ENCODE measurements around the gene PKP3.

PKP3 gene

DNA sequence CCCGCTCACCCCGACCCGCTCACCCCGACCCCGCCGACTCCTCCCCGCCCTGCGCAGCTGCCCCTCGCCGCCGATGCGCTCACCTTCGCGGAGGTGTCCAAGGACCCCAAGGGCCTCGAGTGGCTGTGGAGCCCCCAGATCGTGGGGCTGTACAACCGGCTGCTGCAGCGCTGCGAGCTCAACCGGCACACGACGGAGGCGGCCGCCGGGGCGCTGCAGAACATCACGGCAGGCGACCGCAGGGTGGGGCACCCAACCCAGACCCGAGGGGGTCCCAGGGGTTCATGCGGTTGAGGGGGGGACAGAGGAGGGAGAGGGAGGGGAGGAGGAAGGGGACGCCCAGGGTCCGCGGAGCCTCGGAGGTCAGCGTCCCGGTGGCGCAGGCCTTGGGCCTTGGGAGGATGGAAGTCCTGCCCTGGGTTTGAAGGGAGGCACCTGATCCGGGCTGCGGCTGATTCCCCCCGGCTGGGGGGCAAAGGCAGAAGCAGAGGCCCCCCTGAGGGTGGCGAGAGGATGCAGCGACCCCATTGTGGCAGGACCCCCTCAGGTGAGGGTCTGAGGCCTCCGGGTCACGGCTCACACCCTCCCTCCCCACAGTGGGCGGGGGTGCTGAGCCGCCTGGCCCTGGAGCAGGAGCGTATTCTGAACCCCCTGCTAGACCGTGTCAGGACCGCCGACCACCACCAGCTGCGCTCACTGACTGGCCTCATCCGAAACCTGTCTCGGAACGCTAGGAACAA, 9.2 kb downstream of the PKP3 start:
- no peak for FAIRE-seq
- no peak for DNase-seq (ENCODE audit: insufficient read length, low spot score)
- TF ChIP-seq TAF1 (IDR thresholded peaks at IDR 0.05; ENCODE audit: low read depth, low read length) (no peak), SPI1 (IDR thresholded peaks at IDR 0.05; ENCODE audit: low read depth, low read length) (no peak), POU2F2 (IDR thresholded peaks at IDR 0.05; ENCODE audit: low read depth, low read length) (no peak), POLR2A (IDR thresholded peaks at IDR 0.05; ENCODE audit: low read depth, low read length) (no peak), POLR2AphosphoS5 (IDR thresholded peaks at IDR 0.05; ENCODE audit: low read depth, low read length) (no peak), PAX5 (IDR thresholded peaks at IDR 0.05; ENCODE audit: insufficient read depth, low read length, severe bottlenecking) (no peak)

DNA sequence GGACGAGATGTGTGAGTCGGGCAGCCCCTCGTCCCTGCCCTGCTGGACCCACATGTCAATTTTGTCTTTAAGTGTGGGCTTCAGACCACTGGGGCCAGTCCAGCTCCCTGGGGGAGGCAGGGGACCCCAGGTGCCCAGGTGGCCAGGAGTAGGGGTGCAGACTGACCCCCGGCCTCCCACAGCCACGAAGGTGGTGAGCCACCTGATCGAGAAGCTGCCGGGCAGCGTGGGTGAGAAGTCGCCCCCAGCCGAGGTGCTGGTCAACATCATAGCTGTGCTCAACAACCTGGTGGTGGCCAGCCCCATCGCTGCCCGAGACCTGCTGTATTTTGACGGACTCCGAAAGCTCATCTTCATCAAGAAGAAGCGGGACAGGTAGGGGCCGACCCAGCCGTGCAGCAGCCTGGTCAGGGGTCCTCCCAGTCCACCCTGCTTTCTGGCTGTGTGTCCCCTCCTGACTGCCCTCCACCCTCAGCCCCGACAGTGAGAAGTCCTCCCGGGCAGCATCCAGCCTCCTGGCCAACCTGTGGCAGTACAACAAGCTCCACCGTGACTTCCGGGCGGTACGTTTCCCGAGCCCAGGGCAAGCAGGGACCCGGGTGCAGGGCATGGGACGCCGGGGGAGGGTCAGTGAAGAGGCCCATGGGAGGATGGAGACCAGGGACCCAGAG, 9.9 kb downstream of the PKP3 start:
- FAIRE-seq = no peak
- TF ChIP-seq POLR2A (IDR thresholded peaks at IDR 0.05; ENCODE audit: low read depth, low read length) (no peak), POLR2AphosphoS5 (IDR thresholded peaks at IDR 0.05; ENCODE audit: low read depth, low read length) (no peak), PAX5 (IDR thresholded peaks at IDR 0.05; ENCODE audit: insufficient read depth, low read length, severe bottlenecking) (no peak), SPI1 (IDR thresholded peaks at IDR 0.05; ENCODE audit: low read depth, low read length) (no peak), POU2F2 (IDR thresholded peaks at IDR 0.05; ENCODE audit: low read depth, low read length) (no peak), TAF1 (IDR thresholded peaks at IDR 0.05; ENCODE audit: low read depth, low read length) (no peak)
- DNase-seq (ENCODE audit: insufficient read length, low spot score) = no peak

DNA sequence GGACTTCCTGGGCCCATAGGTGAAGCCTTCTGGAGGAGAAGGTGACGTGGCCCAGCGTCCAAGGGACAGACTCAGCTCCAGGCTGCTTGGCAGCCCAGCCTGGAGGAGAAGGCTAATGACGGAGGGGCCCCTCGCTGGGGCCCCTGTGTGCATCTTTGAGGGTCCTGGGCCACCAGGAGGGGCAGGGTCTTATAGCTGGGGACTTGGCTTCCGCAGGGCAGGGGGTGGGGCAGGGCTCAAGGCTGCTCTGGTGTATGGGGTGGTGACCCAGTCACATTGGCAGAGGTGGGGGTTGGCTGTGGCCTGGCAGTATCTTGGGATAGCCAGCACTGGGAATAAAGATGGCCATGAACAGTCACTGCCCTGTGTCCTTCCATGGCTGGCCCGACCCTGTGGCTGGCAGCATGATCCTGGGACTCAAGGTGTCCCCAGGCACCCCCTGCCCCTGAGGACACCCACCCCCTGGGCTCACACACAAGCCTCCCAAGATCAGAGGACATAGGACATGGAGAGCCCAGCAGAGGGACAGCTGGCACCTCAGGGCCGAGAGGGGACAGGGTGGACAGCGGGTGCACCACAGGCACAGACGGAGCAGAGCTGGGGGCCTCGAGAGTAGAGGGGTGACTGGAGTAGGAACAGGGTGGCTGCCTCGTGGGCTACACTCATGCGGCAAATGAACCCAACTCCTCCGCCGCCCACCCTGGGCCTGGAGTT, 10.7 kb downstream of the PKP3 start:
- DNase-seq (ENCODE audit: insufficient read length, low spot score) = no peak
- FAIRE-seq = no peak
- TF ChIP-seq SPI1 (IDR thresholded peaks at IDR 0.05; ENCODE audit: low read depth, low read length) (no peak), POLR2A (IDR thresholded peaks at IDR 0.05; ENCODE audit: low read depth, low read length) (no peak), PAX5 (IDR thresholded peaks at IDR 0.05; ENCODE audit: insufficient read depth, low read length, severe bottlenecking) (no peak), POU2F2 (IDR thresholded peaks at IDR 0.05; ENCODE audit: low read depth, low read length) (no peak), TAF1 (IDR thresholded peaks at IDR 0.05; ENCODE audit: low read depth, low read length) (no peak)

DNA sequence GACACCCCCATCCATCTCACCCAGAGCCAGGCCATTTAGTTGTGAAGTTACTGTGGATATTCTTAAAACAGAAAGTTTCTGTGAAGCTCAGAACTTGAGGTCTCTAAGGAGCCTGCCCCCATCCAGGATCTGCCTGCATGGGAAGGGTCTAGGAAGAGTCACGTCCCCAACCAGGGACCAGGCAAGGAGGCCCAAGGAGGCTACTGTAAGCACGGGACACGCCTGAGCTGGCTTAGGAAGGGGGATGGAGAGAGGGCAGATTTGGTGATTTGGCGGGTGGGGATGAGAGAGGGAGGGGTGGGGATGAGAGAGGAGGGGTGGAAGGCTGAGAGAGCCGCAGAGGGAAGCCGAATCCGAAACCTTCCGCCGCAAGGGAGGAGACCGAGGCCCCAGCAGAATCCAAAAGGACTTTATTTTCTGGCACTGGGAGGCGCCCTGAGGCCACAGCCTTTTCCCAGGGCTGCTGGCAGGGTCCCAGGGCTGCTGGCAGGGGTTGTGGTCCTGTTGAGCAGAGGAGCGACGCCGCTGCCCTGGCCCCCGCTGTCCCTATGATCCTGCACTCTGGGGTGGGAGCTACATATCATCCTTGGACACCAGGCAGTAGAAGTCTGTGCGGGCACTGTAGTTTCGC, 11.4 kb downstream of the PKP3 start:
- DNase-seq (ENCODE audit: insufficient read length, low spot score) (no peak), FAIRE-seq (no peak)
- TF ChIP-seq TAF1 (IDR thresholded peaks at IDR 0.05; ENCODE audit: low read depth, low read length) (no peak), SPI1 (IDR thresholded peaks at IDR 0.05; ENCODE audit: low read depth, low read length) (no peak), PAX5 (IDR thresholded peaks at IDR 0.05; ENCODE audit: insufficient read depth, low read length, severe bottlenecking) (no peak), POU2F2 (IDR thresholded peaks at IDR 0.05; ENCODE audit: low read depth, low read length) (no peak), POLR2AphosphoS5 (IDR thresholded peaks at IDR 0.05; ENCODE audit: low read depth, low read length) (no peak), POLR2A (IDR thresholded peaks at IDR 0.05; ENCODE audit: low read depth, low read length) (no peak)

DNA sequence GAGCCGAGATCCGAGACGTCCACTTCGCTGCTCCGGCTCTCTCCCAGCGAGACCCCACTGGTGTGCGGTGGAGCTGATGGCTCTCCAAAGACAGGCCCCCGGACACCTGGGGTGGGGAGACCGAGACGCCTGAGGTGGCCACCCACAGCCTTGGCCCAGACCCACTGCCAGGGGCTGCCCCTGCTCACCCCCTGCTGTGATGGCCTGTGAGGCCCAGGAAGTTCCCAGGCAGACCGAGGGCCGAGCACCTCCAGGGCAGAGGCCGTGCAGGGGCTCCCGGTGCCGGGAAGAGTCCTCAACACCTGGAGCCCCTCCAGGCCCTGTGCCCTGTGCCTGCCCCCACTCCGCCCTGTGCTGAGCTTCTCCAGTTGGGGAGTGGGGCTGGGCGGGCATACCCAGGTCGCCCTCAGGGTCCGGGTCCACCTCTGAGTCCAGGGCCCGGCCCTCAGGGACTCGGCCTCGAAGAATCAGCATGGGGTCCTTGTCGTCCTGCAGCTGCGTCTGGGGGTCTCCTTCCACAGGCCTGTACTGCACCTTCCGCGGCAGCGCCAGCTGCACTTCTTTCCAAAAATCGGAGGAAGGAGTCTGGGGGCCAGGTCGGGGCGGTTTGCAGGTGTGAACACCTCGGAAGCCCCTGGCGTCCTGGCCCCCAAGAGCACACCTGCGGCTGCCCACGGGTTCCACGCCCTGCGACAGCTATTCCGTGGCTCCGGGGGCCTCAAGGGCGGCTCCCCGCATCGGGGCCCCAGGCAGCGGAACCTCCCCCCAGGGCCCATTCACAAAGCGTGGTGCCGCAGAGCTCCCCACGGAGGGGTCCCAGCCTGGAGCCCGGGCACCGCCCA, 12.2 kb downstream of the PKP3 start:
- TF ChIP-seq POU2F2 (IDR thresholded peaks at IDR 0.05; ENCODE audit: low read depth, low read length) (no peak), POLR2A (IDR thresholded peaks at IDR 0.05; ENCODE audit: low read depth, low read length) (no peak), TAF1 (IDR thresholded peaks at IDR 0.05; ENCODE audit: low read depth, low read length) (no peak), POLR2AphosphoS5 (IDR thresholded peaks at IDR 0.05; ENCODE audit: low read depth, low read length) (no peak), SPI1 (IDR thresholded peaks at IDR 0.05; ENCODE audit: low read depth, low read length) (no peak), PAX5 (IDR thresholded peaks at IDR 0.05; ENCODE audit: insufficient read depth, low read length, severe bottlenecking) (no peak)
- FAIRE-seq (no peak), DNase-seq (ENCODE audit: insufficient read length, low spot score) (no peak)

DNA sequence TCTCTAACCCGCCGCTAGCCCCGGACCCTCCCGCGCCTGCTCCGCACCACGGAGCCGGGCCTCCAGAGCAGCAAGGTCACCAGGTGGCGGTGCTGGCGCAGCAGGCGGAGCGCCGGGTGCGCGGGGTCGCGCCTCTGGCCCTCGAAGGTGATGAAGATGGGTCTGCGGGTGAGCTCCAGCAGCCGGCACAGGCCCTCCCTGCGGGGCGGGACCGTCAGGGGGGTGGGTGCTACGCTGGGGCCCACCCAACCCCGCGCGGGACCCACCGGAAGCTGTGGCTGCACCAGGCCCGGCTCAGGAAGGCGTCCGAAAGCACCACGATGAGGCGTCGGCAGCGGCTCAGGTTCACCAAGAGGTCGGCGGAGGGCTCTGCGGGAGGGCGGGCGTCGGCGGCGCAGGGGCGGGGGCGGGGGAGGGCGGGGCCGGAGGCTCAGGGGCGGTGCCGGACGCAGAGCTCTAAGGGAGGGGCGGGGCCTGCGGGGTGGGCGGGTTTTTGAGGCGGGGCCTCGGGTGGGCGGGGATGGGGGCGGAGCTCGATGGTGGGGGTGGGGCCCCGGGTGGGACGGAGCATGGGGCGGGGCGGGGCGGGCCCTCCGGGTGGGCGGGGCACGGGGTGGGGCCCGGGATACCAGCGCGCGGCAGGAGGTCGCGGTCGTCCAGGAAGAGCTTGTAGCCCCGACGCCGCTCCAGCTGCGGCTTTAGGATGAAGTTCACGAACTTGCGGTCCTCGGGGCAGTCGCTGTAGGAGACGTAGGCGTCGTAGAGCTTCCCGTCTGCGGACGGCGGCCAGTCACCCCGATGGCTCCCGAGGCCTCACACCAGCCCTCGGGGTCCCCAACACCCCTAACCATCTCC, 13.0 kb downstream of the PKP3 start:
- FAIRE-seq (peak; percentile 81), DNase-seq (ENCODE audit: insufficient read length, low spot score) (peak; percentile 98)
- TF ChIP-seq TAF1 (IDR thresholded peaks at IDR 0.05; ENCODE audit: low read depth, low read length) (no peak), POU2F2 (IDR thresholded peaks at IDR 0.05; ENCODE audit: low read depth, low read length) (no peak), POLR2A (IDR thresholded peaks at IDR 0.05; ENCODE audit: low read depth, low read length) (no peak), SPI1 (IDR thresholded peaks at IDR 0.05; ENCODE audit: low read depth, low read length) (no peak), PAX5 (IDR thresholded peaks at IDR 0.05; ENCODE audit: insufficient read depth, low read length, severe bottlenecking) (no peak), POLR2AphosphoS5 (IDR thresholded peaks at IDR 0.05; ENCODE audit: low read depth, low read length) (no peak)

DNA sequence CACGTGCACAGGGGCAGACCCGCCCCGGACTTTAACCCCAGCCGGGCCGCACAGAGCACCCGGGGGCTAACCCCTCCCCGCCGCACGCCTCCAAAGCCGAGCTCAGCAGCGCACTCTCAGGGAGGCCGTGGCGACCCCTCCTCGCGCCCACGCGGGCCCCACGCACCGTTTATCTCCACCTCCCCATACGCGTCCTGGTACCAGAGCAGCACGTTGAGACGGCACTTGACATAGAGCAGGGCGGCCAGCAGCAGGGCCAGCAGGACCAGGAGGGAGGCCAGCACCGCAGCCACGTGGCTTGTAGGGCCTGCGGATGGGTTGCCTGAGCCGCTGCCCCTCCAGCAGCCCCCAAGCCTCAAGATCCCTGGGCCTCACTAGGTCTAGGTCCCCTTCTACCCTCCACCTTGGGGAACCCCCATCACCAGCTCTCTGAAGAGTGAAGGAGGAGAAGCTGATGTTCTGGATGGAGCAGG, 13.7 kb downstream of the PKP3 start:
- TF ChIP-seq POU2F2 (IDR thresholded peaks at IDR 0.05; ENCODE audit: low read depth, low read length) (no peak), POLR2AphosphoS5 (IDR thresholded peaks at IDR 0.05; ENCODE audit: low read depth, low read length) (no peak), POLR2A (IDR thresholded peaks at IDR 0.05; ENCODE audit: low read depth, low read length) (no peak), PAX5 (IDR thresholded peaks at IDR 0.05; ENCODE audit: insufficient read depth, low read length, severe bottlenecking) (no peak), TAF1 (IDR thresholded peaks at IDR 0.05; ENCODE audit: low read depth, low read length) (no peak), SPI1 (IDR thresholded peaks at IDR 0.05; ENCODE audit: low read depth, low read length) (no peak)
- no peak for FAIRE-seq
- no peak for DNase-seq (ENCODE audit: insufficient read length, low spot score)
